Epithelial cell of esophagus (primary cell): ENCODE data around the gene TMEM233.
"Not testable (repeated sequence)": the region's sequence is repeated elsewhere in the genome, so short reads cannot be mapped to it uniquely, and the experiment has no call there.

Experiments used
- DNase-seq: peaks from one replicate; pipeline ENCODE4 v3.0.0; 2010; ENCODE audit warnings: low read depth
- H3K4me3 ChIP-seq: 2 replicates; pipeline ENCODE4 v1.5.1; 2011; ENCODE audit warnings: mild to moderate bottlenecking, low read length, control low read depth
- TF ChIP-seq, protein P1 (sequence below): IDR thresholded peaks from 2 replicates; pipeline ENCODE4 v1.5.1; 2011; ENCODE audit warnings: low read depth, mild to moderate bottlenecking, low read length, control low read depth, inconsistent platforms; ENCODE audit not compliant: insufficient read depth; ENCODE audit errors: missing control alignments

TMEM233 gene

DNA sequence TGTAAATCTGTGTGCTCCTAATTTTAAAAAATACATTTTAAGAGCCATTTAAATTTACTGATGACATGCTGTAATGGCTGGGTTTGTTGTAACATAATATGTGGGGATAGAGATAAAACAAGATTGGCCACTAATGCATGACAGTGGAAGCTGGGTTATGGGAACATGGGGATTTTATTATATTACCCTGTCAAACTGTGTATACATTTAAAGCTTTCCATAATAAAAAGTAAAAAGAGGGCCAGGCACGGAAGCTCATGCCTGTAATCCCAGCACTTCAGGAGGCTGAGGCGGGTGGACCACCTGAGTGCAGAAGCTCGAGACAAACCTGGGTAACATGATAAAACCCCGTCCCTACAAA is 9.1 kb downstream of the TMEM233 start:
- TF ChIP-seq, protein P1, sequence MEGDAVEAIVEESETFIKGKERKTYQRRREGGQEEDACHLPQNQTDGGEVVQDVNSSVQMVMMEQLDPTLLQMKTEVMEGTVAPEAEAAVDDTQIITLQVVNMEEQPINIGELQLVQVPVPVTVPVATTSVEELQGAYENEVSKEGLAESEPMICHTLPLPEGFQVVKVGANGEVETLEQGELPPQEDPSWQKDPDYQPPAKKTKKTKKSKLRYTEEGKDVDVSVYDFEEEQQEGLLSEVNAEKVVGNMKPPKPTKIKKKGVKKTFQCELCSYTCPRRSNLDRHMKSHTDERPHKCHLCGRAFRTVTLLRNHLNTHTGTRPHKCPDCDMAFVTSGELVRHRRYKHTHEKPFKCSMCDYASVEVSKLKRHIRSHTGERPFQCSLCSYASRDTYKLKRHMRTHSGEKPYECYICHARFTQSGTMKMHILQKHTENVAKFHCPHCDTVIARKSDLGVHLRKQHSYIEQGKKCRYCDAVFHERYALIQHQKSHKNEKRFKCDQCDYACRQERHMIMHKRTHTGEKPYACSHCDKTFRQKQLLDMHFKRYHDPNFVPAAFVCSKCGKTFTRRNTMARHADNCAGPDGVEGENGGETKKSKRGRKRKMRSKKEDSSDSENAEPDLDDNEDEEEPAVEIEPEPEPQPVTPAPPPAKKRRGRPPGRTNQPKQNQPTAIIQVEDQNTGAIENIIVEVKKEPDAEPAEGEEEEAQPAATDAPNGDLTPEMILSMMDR: no peak
- no peak overlapping the region for H3K4me3 ChIP-seq
- no peak for DNase-seq

DNA sequence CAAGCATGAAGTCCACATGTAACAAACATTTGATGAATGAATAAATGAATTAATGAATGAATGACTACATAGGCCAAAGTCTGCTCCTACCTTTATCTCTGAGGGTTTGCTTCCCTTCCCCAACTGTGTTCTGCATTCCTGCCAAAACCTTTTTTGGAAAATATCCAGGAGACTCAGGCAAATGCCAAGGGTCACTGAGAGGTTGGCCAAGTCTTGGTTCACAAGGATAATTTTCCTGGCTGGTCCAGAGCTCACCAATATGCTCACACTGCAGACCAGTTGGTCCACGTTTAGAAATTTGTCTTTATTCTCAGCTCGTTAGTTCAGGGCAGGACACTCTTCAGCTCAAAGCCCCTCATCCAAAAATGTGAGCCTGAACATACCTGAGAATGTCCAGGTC is 10.2 kb downstream of the TMEM233 start:
- TF ChIP-seq, protein P1: no peak
- H3K4me3 ChIP-seq: no peak overlapping the region
- no peak for DNase-seq

DNA sequence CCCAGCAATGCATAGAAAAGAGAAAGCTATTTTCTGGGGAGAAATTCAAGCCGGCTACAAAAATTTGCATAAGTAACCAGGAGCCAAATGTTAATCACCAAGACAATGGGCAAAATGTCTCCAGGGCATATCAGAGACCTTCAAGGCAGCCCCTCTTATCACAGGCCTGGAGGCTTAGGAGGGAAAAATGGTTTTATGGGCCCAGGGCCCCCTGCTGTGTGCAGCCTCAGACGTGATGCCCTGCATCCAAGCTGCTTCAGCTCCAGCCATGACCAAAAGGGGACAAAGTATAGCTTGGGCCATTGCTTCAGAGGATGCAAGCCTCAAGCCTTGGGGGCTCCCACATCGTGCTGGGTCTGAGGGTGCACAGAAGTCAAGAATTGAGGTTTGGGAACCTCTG is 15.8 kb downstream of the TMEM233 start:
- H3K4me3 ChIP-seq: no peak overlapping the region
- DNase-seq: no peak

DNA sequence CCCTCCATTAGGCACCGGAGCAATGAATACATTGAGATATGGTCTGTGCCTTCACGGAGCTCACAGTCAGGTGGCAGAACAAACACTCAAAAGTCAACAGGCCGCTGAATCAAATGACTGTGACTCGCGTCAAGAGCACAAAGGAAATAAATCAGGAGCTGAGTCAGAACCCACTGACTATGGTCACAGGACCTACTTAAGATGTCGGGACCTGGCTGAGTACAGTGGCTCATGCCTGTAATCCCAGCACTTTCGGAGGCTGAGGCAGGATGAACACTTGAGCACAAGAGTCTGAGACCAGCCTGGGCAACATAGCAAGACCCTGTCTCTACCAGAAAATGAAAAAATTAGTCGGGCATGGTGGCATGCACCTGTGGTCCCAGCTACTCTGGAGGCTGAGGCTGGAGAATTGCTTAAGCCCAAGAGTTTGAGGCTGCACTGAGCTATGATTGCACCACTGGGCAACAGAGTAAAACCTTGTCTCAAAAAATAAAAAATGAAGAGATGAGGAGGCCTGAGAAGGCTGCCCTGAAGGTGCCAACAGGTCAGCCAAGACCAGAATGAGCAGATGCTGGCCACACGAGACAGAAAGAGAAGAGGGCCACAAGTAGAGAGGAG is 19.9 kb downstream of the TMEM233 start:
- no peak overlapping the region for H3K4me3 ChIP-seq
- TF ChIP-seq, protein P1: no peak
- DNase-seq: peak; percentile 80

More for the DNA sequence above, 15.8 kb downstream of the TMEM233 start:
- TF ChIP-seq, protein P1: no peak

DNA sequence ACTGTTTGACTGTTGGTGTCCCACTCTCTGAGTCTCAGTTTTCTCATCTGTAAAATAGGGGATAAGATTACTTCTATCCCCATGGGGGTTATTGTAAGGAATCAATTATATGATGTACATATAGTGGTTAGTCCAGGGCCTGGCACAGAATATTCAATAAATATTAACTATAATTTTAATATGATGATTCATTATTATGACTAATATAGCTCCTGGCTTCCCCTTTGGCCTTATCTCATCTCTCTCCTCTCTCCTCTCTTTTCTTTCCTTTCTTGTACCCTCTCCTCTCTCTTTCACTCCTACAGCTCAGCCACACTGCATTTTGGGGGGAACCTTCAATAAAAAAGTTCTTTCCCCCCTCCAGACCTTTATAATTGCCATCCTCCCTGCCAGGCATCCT is 21.1 kb downstream of the TMEM233 start:
- TF ChIP-seq, protein P1: no peak
- no peak for DNase-seq
- no peak overlapping the region for H3K4me3 ChIP-seq

DNA sequence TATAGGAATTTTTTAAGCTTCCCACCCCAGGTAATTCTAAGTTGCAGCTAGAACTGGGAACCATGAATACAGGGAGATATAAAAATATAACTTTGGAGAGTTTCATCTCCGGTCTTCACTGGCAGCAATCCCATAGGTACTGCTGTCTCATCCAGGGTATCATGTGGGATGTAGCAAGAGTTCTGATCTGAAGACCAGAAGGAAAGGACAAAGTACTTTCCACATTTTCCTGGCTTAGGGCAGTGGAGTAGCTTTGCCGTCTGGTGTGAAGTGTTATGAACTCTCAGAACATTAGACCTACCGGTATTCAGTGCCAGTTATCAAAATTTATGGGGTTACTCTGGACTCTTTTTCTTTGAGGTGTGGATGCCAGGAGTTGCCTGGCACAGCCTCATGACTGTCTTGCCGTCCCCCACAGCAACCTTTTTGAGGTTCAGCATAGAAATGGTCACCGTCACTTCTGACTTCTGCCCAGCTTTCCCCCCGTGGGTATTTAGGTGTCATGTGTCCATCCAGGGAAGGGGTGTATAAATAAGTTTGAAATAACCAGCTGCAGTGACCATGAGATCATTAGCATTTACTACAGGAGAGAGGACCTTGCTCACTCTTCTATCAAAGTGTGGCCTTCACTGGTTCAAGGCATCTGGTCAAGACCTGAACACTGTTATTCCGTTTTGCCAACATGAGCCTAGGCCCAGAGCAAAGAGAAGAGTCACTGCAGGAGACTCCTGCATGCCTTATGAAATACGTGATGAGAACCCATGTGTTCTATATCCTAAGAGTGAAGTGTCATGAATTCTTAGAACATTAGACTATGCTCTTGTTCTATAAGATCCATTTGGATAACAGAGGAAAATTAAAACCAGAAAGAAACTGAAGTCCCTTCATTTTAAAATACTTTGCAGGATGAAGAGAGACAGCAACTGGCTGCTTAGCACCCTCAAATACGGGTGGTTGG is 22.2 kb downstream of the TMEM233 start:
- TF ChIP-seq, protein P1: no peak
- no peak overlapping the region for H3K4me3 ChIP-seq
- no peak for DNase-seq

DNA sequence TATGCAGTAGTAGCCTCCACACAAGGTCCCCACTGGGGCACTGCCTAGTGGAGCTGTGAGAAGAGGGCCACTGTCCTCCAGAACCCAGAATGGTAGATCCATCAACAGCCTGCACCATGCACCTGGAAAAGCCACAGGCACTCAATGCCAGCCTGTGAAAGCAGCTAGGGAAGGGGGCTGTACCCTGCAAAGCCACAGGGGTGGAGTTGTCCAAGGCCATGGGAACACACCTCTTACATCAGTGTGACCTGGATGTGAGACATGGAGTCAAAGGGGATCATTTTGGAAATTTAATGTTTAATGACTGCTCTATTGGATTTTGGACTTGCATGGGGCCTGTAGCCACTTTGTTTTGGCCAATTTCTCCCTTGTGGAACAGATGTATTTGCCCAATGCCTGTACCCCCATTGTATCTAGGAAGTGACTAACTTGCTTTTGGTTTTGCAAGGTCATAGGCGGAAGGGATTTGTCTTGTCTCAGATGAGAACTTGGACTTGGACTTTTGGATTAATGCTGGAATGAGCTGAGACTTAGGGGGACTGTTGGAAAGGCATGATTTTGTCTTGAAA is 24.8 kb downstream of the TMEM233 start:
- not testable (repeated sequence) for DNase-seq, H3K4me3 ChIP-seq
